Measurements from ENCODE around the gene RAPGEF3. TPM values are rescaled to one million over a fixed set of nuclear protein-coding genes. Genes with fewer than 3 reads are reported as not detected.

The RAPGEF3 gene
- total RNA-seq, result 100 to 1,000 TPM in 1 of 2 donors, 10 to 100 TPM in 1; 39.2 to 139 TPM
- polyA plus RNA-seq, result 100 to 1,000 TPM in 1 of 2 donors, 1 to 10 TPM in 1; 3.1 to 149 TPM
- long read RNA-seq, donor 1, full-length matches to known transcripts, result 13 of 49 reads
- long read RNA-seq, donor 1, partial matches to known transcripts, result 11 of 49 reads
- long read RNA-seq, donor 1, other reads (novel, unspliced or antisense), result 25 of 49 reads
- long read RNA-seq, donor 2, full-length matches to known transcripts, result 13 of 51 reads
- long read RNA-seq, donor 2, partial matches to known transcripts, result 15 of 51 reads
- long read RNA-seq, donor 2, other reads (novel, unspliced or antisense), result 23 of 51 reads

- ATAC-seq (ENCODE audit: low FRiP score) (peak; percentile 95), DNase-seq (peak; percentile 91 to 95)
- intact Hi-C loops (cut with DNase I), result no loop called here
- Histone ChIP-seq H3K27ac (ENCODE audit: low read depth in 1 of 2, low read length in 2 of 2) (peak within 1 kb of the TSS in 1 of 2 donors; percentile 19), H3K9me3 (ENCODE audit: control insufficient read depth, low read length) (no peaks in the 10 kb centered on the region), H3K4me3 (ENCODE audit: low read length in 2 of 2) (peak within 1 kb of the TSS; percentile 21 to 41), H3K4me1 (ENCODE audit: control insufficient read depth in 1 of 2, insufficient read depth in 2 of 2, low read length in 2 of 2) (peaks cover 2 to 4% of the 10 kb centered on the region in 2 donors), H3K27me3 (ENCODE audit: control insufficient read depth in 1 of 2, insufficient read depth in 2 of 2, low read length in 1 of 2) (no peaks in the 10 kb centered on the region), H3K36me3 (ENCODE audit: control insufficient read depth in 1 of 2, insufficient read depth in 2 of 2, low read length in 1 of 2) (no peaks in the 10 kb centered on the region)
- WGBS, 2 donors, result 7 to 8% methylated on average over 51 to 57 of the region's 57 CpGs
Measured at GRCh38 chr12:47758834-47759690, at the start of gene RAPGEF3. TSS of gene RAPGEF3 (minus strand) at chr12:47758880. CDS start at chr12:47758556, 324 bp downstream.

- intact Hi-C loops (cut with DNase I), result no loop called here
- Histone ChIP-seq H3K9me3 (ENCODE audit: control insufficient read depth, low read length) (no peaks in the 10 kb centered on the region), H3K27ac (ENCODE audit: low read depth in 1 of 2, low read length in 2 of 2) (peak overlapping the region; percentile 24 to 41), H3K36me3 (ENCODE audit: control insufficient read depth in 1 of 2, insufficient read depth in 2 of 2, low read length in 1 of 2) (no peaks in the 10 kb centered on the region), H3K27me3 (ENCODE audit: control insufficient read depth in 1 of 2, insufficient read depth in 2 of 2, low read length in 1 of 2) (no peaks in the 10 kb centered on the region), H3K4me1 (ENCODE audit: control insufficient read depth in 1 of 2, insufficient read depth in 2 of 2, low read length in 2 of 2) (peaks cover 7 to 15% of the 10 kb centered on the region in 2 donors), H3K4me3 (ENCODE audit: low read length in 2 of 2) (no peak overlapping the region)
- DNase-seq (peak; percentile 83 to 87), ATAC-seq (ENCODE audit: low FRiP score) (no peak)
- 6% methylated on average over 9 of the region's 9 CpGs for WGBS, 2 donors
Measured at GRCh38 chr12:47808050-47808449, 49.4 kb upstream of the RAPGEF3 start.

GRCh38 chr12:47807338-47807737, 48.7 kb upstream of the RAPGEF3 start:
- H3K4me3 ChIP-seq (ENCODE audit: low read length in 2 of 2), result no peak overlapping the region
- no peaks in the 10 kb centered on the region for H3K27me3 ChIP-seq (ENCODE audit: control insufficient read depth in 1 of 2, insufficient read depth in 2 of 2, low read length in 1 of 2)
- ATAC-seq (ENCODE audit: low FRiP score), result no peak
- no peaks in the 10 kb centered on the region for H3K36me3 ChIP-seq (ENCODE audit: control insufficient read depth in 1 of 2, insufficient read depth in 2 of 2, low read length in 1 of 2)
- 19 to 21% methylated on average over 5 of the region's 5 CpGs for WGBS, 2 donors
- intact Hi-C loops (cut with DNase I), result loop anchor here in 1 of 2 donors (2.0 kb wide), 1 partner anchor 27 kb away; no protein-coding TSS in a partner anchor
- DNase-seq, result no peak
- peaks cover 7 to 15% of the 10 kb centered on the region in 2 donors for H3K4me1 ChIP-seq (ENCODE audit: control insufficient read depth in 1 of 2, insufficient read depth in 2 of 2, low read length in 2 of 2)
- H3K27ac ChIP-seq (ENCODE audit: low read depth in 1 of 2, low read length in 2 of 2), result no peak overlapping the region
- no peaks in the 10 kb centered on the region for H3K9me3 ChIP-seq (ENCODE audit: control insufficient read depth, low read length)

GRCh38 chr12:47805417-47805816, 46.7 kb upstream of the RAPGEF3 start:
- WGBS, 2 donors, result 8 to 25% methylated on average over 2 of the region's 2 CpGs
- no peak for DNase-seq
- H3K4me3 ChIP-seq (ENCODE audit: low read length in 2 of 2), result no peak overlapping the region

GRCh38 chr12:47804171-47804570, 45.5 kb upstream of the RAPGEF3 start:
- intact Hi-C loops (cut with DNase I), result loop anchor here in 1 of 2 donors (5.0 kb wide), 1 partner anchor 33 kb away; no protein-coding TSS in a partner anchor

More at GRCh38 chr12:47805417-47805816, 46.7 kb upstream of the RAPGEF3 start:
- H3K36me3 ChIP-seq (ENCODE audit: control insufficient read depth in 1 of 2, insufficient read depth in 2 of 2, low read length in 1 of 2), result no peaks in the 10 kb centered on the region
- H3K4me1 ChIP-seq (ENCODE audit: control insufficient read depth in 1 of 2, insufficient read depth in 2 of 2, low read length in 2 of 2), result peaks cover 3 to 21% of the 10 kb centered on the region in 2 donors
- no peaks in the 10 kb centered on the region for H3K27me3 ChIP-seq (ENCODE audit: control insufficient read depth in 1 of 2, insufficient read depth in 2 of 2, low read length in 1 of 2)
- no peaks in the 10 kb centered on the region for H3K9me3 ChIP-seq (ENCODE audit: control insufficient read depth, low read length)
- ATAC-seq (ENCODE audit: low FRiP score), result no peak
- no peak overlapping the region for H3K27ac ChIP-seq (ENCODE audit: low read depth in 1 of 2, low read length in 2 of 2)
- intact Hi-C loops (cut with DNase I), result no loop called here

GRCh38 chr12:47803191-47803875, 44.7 kb upstream of the RAPGEF3 start:
- 63 to 65% methylated on average over 12 of the region's 12 CpGs for WGBS, 2 donors
- no peak overlapping the region for H3K27ac ChIP-seq (ENCODE audit: low read depth in 1 of 2, low read length in 2 of 2)
- ATAC-seq (ENCODE audit: low FRiP score), result no peak
- H3K9me3 ChIP-seq (ENCODE audit: control insufficient read depth, low read length), result no peaks in the 10 kb centered on the region
- DNase-seq, result no peak
- peaks cover 3 to 11% of the 10 kb centered on the region in 2 donors for H3K4me1 ChIP-seq (ENCODE audit: control insufficient read depth in 1 of 2, insufficient read depth in 2 of 2, low read length in 2 of 2)
- no peaks in the 10 kb centered on the region for H3K27me3 ChIP-seq (ENCODE audit: control insufficient read depth in 1 of 2, insufficient read depth in 2 of 2, low read length in 1 of 2)
- no peak overlapping the region for H3K4me3 ChIP-seq (ENCODE audit: low read length in 2 of 2)
- intact Hi-C loops (cut with DNase I), result loop anchor here in 1 of 2 donors (5.0 kb wide), 1 partner anchor 34 kb away; no protein-coding TSS in a partner anchor
- no peaks in the 10 kb centered on the region for H3K36me3 ChIP-seq (ENCODE audit: control insufficient read depth in 1 of 2, insufficient read depth in 2 of 2, low read length in 1 of 2)

More at GRCh38 chr12:47804171-47804570, 45.5 kb upstream of the RAPGEF3 start:
- ATAC-seq (ENCODE audit: low FRiP score) (no peak), DNase-seq (no peak)
- H3K9me3 ChIP-seq (ENCODE audit: control insufficient read depth, low read length), result no peaks in the 10 kb centered on the region
- H3K4me3 ChIP-seq (ENCODE audit: low read length in 2 of 2), result no peak overlapping the region
- H3K36me3 ChIP-seq (ENCODE audit: control insufficient read depth in 1 of 2, insufficient read depth in 2 of 2, low read length in 1 of 2), result no peaks in the 10 kb centered on the region
- WGBS, 2 donors, result 32 to 40% methylated on average over 8 of the region's 8 CpGs
- no peaks in the 10 kb centered on the region for H3K27me3 ChIP-seq (ENCODE audit: control insufficient read depth in 1 of 2, insufficient read depth in 2 of 2, low read length in 1 of 2)
- H3K4me1 ChIP-seq (ENCODE audit: control insufficient read depth in 1 of 2, insufficient read depth in 2 of 2, low read length in 2 of 2), result peaks cover 3 to 19% of the 10 kb centered on the region in 2 donors
- H3K27ac ChIP-seq (ENCODE audit: low read depth in 1 of 2, low read length in 2 of 2), result no peak overlapping the region

GRCh38 chr12:47802312-47802711, 43.6 kb upstream of the RAPGEF3 start:
- H3K36me3 ChIP-seq (ENCODE audit: control insufficient read depth in 1 of 2, insufficient read depth in 2 of 2, low read length in 1 of 2), result peaks cover 0 to 3% of the 10 kb centered on the region in 2 donors
- H3K4me1 ChIP-seq (ENCODE audit: control insufficient read depth in 1 of 2, insufficient read depth in 2 of 2, low read length in 2 of 2), result peaks cover 3 to 7% of the 10 kb centered on the region in 2 donors
- intact Hi-C loops (cut with DNase I), result loop anchor here in 1 of 2 donors (5.0 kb wide), 1 partner anchor 35 kb away; no protein-coding TSS in a partner anchor
- peak overlapping the region in 1 of 2 donors; percentile 15 for H3K27ac ChIP-seq (ENCODE audit: low read depth in 1 of 2, low read length in 2 of 2)
- ATAC-seq (ENCODE audit: low FRiP score), result no peak
- H3K4me3 ChIP-seq (ENCODE audit: low read length in 2 of 2), result no peak overlapping the region
- H3K9me3 ChIP-seq (ENCODE audit: control insufficient read depth, low read length), result no peaks in the 10 kb centered on the region
- WGBS, 2 donors, result 23 to 25% methylated on average over 5 of the region's 5 CpGs
- DNase-seq, result no peak
- no peaks in the 10 kb centered on the region for H3K27me3 ChIP-seq (ENCODE audit: control insufficient read depth in 1 of 2, insufficient read depth in 2 of 2, low read length in 1 of 2)

- peaks cover 0 to 5% of the 10 kb centered on the region in 2 donors for H3K36me3 ChIP-seq (ENCODE audit: control insufficient read depth in 1 of 2, insufficient read depth in 2 of 2, low read length in 1 of 2)
- H3K27me3 ChIP-seq (ENCODE audit: control insufficient read depth in 1 of 2, insufficient read depth in 2 of 2, low read length in 1 of 2), result no peaks in the 10 kb centered on the region
- ATAC-seq (ENCODE audit: low FRiP score) (no peak), DNase-seq (no peak)
- 31 to 37% methylated on average over 9 of the region's 9 CpGs for WGBS, 2 donors
- intact Hi-C loops (cut with DNase I), result loop anchor here (2.0 to 5.0 kb wide), 2 partner anchors 35 kb away; no protein-coding TSS in a partner anchor
- H3K9me3 ChIP-seq (ENCODE audit: control insufficient read depth, low read length), result no peaks in the 10 kb centered on the region
- no peak overlapping the region for H3K4me3 ChIP-seq (ENCODE audit: low read length in 2 of 2)
- H3K4me1 ChIP-seq (ENCODE audit: control insufficient read depth in 1 of 2, insufficient read depth in 2 of 2, low read length in 2 of 2), result peaks cover 3 to 6% of the 10 kb centered on the region in 2 donors
- peak overlapping the region in 1 of 2 donors; percentile 15 for H3K27ac ChIP-seq (ENCODE audit: low read depth in 1 of 2, low read length in 2 of 2)
Measured at GRCh38 chr12:47801904-47802246, 43.2 kb upstream of the RAPGEF3 start.
